ENCODE results near the gene LMLN.

The LMLN gene

GRCh38 chr3:198017090-198017489, 57.1 kb downstream of the LMLN start:
- H3K9ac ChIP-seq (ENCODE audit: low read length): no peak overlapping the region
- no peaks in the 10 kb centered on the region for H3K36me3 ChIP-seq (ENCODE audit: control insufficient read depth, insufficient read depth, low read length)

DNA sequence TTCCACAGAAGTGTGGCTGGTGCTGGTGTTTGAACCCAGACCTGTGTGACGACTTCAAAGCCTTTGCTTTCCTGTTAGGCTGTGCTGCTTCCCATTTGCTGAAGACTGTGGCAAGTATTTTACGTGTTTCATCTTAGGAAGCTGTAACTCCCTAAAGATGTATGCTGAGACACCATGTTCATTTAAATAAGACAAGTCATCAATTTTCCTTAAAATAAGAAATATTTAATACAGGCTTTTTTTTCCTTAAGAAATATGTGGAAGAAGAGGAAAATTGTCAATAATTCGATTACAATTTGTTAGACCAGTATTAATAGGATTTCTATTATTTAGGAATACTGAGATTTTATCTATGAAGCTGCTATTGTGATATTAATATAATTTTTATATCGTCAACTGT, 58.4 kb downstream of the LMLN start:
- H3K4me1 ChIP-seq (ENCODE audit: control insufficient read depth, insufficient read depth, low read length): no peaks in the 10 kb centered on the region
- H3K27me3 ChIP-seq (ENCODE audit: control insufficient read depth, insufficient read depth, low read length): no peaks in the 10 kb centered on the region
- H3K27ac ChIP-seq (ENCODE audit: low read depth, low read length): no peak overlapping the region
- no peaks in the 10 kb centered on the region for H3K36me3 ChIP-seq (ENCODE audit: control insufficient read depth, insufficient read depth, low read length)
- no peak overlapping the region for H3K9ac ChIP-seq (ENCODE audit: low read length)
- no peak overlapping the region for H3K4me3 ChIP-seq (ENCODE audit: low read length)

More at GRCh38 chr3:198017090-198017489, 57.1 kb downstream of the LMLN start:
- Histone ChIP-seq H3K27ac (ENCODE audit: low read depth, low read length) (no peak overlapping the region), H3K4me3 (ENCODE audit: low read length) (no peak overlapping the region), H3K27me3 (ENCODE audit: control insufficient read depth, insufficient read depth, low read length) (no peaks in the 10 kb centered on the region), H3K4me1 (ENCODE audit: control insufficient read depth, insufficient read depth, low read length) (no peaks in the 10 kb centered on the region)

- no peaks in the 10 kb centered on the region for H3K4me1 ChIP-seq (ENCODE audit: control insufficient read depth, insufficient read depth, low read length)
- no peak overlapping the region for H3K27ac ChIP-seq (ENCODE audit: low read depth, low read length)
- H3K36me3 ChIP-seq (ENCODE audit: control insufficient read depth, insufficient read depth, low read length): no peaks in the 10 kb centered on the region
- no peaks in the 10 kb centered on the region for H3K27me3 ChIP-seq (ENCODE audit: control insufficient read depth, insufficient read depth, low read length)
- no peak overlapping the region for H3K4me3 ChIP-seq (ENCODE audit: low read length)
- no peak overlapping the region for H3K9ac ChIP-seq (ENCODE audit: low read length)
Measured at GRCh38 chr3:198019115-198019514, 59.1 kb downstream of the LMLN start.

DNA sequence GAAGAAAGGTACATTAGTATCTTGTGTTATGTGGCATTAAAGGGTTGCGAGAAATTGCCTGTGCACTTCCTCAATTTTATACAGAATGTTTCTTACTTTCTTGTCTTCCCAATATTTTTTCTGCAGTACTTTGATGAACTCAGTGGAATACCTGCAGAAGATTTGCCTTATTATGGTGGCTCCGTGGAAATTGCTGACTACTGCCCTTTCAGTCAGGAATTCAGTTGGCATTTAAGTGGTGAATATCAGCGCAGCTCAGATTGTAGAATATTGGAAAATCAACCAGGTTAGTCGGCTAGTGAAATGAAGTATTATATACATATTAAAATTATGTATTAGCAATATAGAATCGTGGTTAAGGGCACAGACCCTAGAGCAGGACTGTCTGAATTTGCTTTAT, 61.3 kb downstream of the LMLN start:
- no peak overlapping the region for H3K27ac ChIP-seq (ENCODE audit: low read depth, low read length)
- no peak overlapping the region for H3K4me3 ChIP-seq (ENCODE audit: low read length)
- no peaks in the 10 kb centered on the region for H3K4me1 ChIP-seq (ENCODE audit: control insufficient read depth, insufficient read depth, low read length)
- H3K9ac ChIP-seq (ENCODE audit: low read length): no peak overlapping the region
- no peaks in the 10 kb centered on the region for H3K36me3 ChIP-seq (ENCODE audit: control insufficient read depth, insufficient read depth, low read length)
- no peaks in the 10 kb centered on the region for H3K27me3 ChIP-seq (ENCODE audit: control insufficient read depth, insufficient read depth, low read length)

DNA sequence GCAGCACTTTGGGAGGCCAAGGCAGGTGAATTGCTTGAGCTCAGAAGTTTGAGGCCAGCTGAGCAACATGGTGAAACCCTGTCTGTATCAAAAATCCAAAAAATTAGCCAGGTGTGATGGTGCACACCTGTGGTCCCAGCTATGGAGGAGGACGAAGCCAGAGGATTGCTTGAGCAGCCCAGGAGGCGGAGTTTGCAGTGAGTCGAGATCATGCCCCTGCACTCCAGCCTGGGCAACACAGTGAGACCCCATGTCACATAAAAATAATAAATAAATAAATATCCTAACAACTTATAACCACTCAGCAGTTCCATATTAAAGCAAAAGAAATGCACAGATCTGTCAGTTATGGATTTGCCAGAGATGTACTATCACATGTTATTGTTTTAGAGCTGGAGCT, 62.6 kb downstream of the LMLN start:
- no peak overlapping the region for H3K9ac ChIP-seq (ENCODE audit: low read length)
- no peaks in the 10 kb centered on the region for H3K4me1 ChIP-seq (ENCODE audit: control insufficient read depth, insufficient read depth, low read length)
- H3K27me3 ChIP-seq (ENCODE audit: control insufficient read depth, insufficient read depth, low read length): no peaks in the 10 kb centered on the region
- H3K27ac ChIP-seq (ENCODE audit: low read depth, low read length): no peak overlapping the region
- H3K4me3 ChIP-seq (ENCODE audit: low read length): no peak overlapping the region
- H3K36me3 ChIP-seq (ENCODE audit: control insufficient read depth, insufficient read depth, low read length): no peaks in the 10 kb centered on the region

GRCh38 chr3:198025644-198026043, 65.6 kb downstream of the LMLN start:
- Histone ChIP-seq H3K4me3 (ENCODE audit: low read length) (no peak overlapping the region), H3K4me1 (ENCODE audit: control insufficient read depth, insufficient read depth, low read length) (no peaks in the 10 kb centered on the region), H3K36me3 (ENCODE audit: control insufficient read depth, insufficient read depth, low read length) (no peaks in the 10 kb centered on the region), H3K27ac (ENCODE audit: low read depth, low read length) (no peak overlapping the region), H3K27me3 (ENCODE audit: control insufficient read depth, insufficient read depth, low read length) (no peaks in the 10 kb centered on the region), H3K9ac (ENCODE audit: low read length) (no peak overlapping the region)

- H3K4me1 ChIP-seq (ENCODE audit: control insufficient read depth, insufficient read depth, low read length): no peaks in the 10 kb centered on the region
Measured at GRCh38 chr3:198026620-198027019, 66.6 kb downstream of the LMLN start.

GRCh38 chr3:198027045-198027798, 67.2 kb downstream of the LMLN start:
- Histone ChIP-seq H3K27me3 (ENCODE audit: control insufficient read depth, insufficient read depth, low read length) (no peaks in the 10 kb centered on the region), H3K4me3 (ENCODE audit: low read length) (no peak overlapping the region), H3K27ac (ENCODE audit: low read depth, low read length) (no peak overlapping the region), H3K36me3 (ENCODE audit: control insufficient read depth, insufficient read depth, low read length) (no peaks in the 10 kb centered on the region), H3K9ac (ENCODE audit: low read length) (no peak overlapping the region), H3K4me1 (ENCODE audit: control insufficient read depth, insufficient read depth, low read length) (no peaks in the 10 kb centered on the region)

More at GRCh38 chr3:198026620-198027019, 66.6 kb downstream of the LMLN start:
- no peak overlapping the region for H3K9ac ChIP-seq (ENCODE audit: low read length)
- H3K36me3 ChIP-seq (ENCODE audit: control insufficient read depth, insufficient read depth, low read length): no peaks in the 10 kb centered on the region
- H3K4me3 ChIP-seq (ENCODE audit: low read length): no peak overlapping the region
- H3K27ac ChIP-seq (ENCODE audit: low read depth, low read length): no peak overlapping the region
- H3K27me3 ChIP-seq (ENCODE audit: control insufficient read depth, insufficient read depth, low read length): no peaks in the 10 kb centered on the region

DNA sequence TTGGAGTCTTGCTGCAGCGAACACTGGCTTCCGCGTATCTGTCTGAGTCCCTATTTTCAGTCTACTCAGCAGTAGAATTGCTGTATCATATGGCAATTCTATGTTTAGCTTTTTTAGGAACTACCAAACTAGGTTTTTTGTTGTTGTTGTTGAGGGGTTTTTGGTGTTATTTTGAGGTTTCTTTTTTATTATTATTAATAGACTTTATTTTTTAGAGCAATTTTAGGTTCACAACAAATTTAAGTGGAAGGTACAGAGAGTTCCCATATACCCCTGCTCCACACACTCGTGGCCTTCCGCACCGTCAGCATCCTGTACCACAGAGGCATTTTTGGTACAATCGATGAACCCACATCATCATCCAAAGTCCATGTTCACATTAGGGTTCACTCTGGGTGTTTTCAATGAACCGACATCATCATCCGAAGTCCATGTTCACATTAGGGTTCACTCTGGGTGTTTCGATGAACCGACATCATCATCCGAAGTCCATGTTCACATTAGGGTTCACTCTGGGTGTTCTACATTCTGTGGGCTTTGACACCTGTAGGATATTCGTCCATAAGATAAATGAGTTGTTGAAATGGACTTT, 67.9 kb downstream of the LMLN start:
- Histone ChIP-seq H3K27me3 (ENCODE audit: control insufficient read depth, insufficient read depth, low read length) (no peaks in the 10 kb centered on the region), H3K4me3 (ENCODE audit: low read length) (no peak overlapping the region), H3K4me1 (ENCODE audit: control insufficient read depth, insufficient read depth, low read length) (no peaks in the 10 kb centered on the region), H3K27ac (ENCODE audit: low read depth, low read length) (no peak overlapping the region), H3K36me3 (ENCODE audit: control insufficient read depth, insufficient read depth, low read length) (no peaks in the 10 kb centered on the region), H3K9ac (ENCODE audit: low read length) (no peak overlapping the region)

DNA sequence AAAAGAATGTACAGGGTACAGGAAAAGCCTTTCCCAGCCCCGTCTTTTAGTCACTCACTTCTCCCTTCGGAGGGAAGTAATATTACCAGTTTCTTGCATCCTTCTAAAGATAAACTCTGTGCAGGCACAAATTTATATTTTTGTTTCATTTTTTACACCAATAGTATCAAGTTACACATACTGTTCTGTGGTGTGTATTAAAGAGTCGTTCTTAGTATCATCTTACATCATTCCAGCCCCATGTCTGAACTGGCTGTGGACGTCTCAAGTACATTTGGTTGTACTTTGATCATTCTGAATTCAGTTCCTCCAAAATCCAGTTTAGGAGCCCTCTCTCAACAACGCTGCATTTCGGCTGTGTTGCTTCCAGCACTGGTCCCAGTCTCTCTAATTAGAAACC, 68.7 kb downstream of the LMLN start:
- Histone ChIP-seq H3K27ac (ENCODE audit: low read depth, low read length) (no peak overlapping the region), H3K36me3 (ENCODE audit: control insufficient read depth, insufficient read depth, low read length) (no peaks in the 10 kb centered on the region), H3K4me1 (ENCODE audit: control insufficient read depth, insufficient read depth, low read length) (no peaks in the 10 kb centered on the region), H3K27me3 (ENCODE audit: control insufficient read depth, insufficient read depth, low read length) (no peaks in the 10 kb centered on the region), H3K4me3 (ENCODE audit: low read length) (no peak overlapping the region), H3K9ac (ENCODE audit: low read length) (no peak overlapping the region)

DNA sequence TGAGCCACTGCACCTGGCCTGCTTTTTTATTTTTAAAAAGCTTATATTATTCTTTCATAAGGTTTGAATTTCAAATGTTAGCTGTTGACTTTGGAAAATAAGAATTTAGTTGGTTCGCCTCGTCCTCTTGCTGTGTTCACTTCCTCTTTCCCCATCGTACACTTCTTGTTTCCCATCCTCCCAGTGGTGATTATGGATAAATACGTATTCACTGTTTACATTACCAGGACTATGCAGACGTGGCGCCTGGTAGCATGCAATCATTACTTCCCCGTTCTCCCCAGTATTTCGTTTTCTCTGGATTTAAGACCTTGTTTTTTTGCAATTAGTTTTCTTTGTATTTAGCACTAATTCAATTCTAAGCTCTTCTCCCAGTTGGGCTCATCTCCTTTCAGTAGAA, 70.1 kb downstream of the LMLN start:
- H3K27ac ChIP-seq (ENCODE audit: low read depth, low read length): no peak overlapping the region
- H3K27me3 ChIP-seq (ENCODE audit: control insufficient read depth, insufficient read depth, low read length): no peaks in the 10 kb centered on the region
- no peak overlapping the region for H3K4me3 ChIP-seq (ENCODE audit: low read length)
- H3K36me3 ChIP-seq (ENCODE audit: control insufficient read depth, insufficient read depth, low read length): no peaks in the 10 kb centered on the region
- no peaks in the 10 kb centered on the region for H3K4me1 ChIP-seq (ENCODE audit: control insufficient read depth, insufficient read depth, low read length)
- H3K9ac ChIP-seq (ENCODE audit: low read length): no peak overlapping the region

DNA sequence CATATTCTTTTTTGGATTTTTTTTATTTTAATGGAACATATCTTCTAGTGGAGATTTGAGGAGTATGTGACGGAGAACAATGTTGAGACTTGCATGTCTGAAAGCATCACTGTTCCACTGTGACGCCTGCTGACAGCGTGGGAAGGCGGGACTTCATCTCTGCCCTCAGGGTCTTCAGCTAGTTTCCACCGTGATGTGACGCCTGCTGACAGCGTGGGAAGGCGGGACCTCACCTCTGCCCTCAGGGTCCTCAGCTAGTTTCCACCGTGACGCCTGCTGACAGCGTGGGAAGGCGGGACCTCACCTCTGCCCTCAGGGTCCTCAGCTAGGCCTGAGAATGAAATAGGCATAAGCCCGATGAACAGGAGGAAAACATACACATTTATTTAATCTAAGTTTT, 70.7 kb downstream of the LMLN start:
- no peak overlapping the region for H3K27ac ChIP-seq (ENCODE audit: low read depth, low read length)
- H3K4me3 ChIP-seq (ENCODE audit: low read length): no peak overlapping the region
- H3K9ac ChIP-seq (ENCODE audit: low read length): no peak overlapping the region
- H3K27me3 ChIP-seq (ENCODE audit: control insufficient read depth, insufficient read depth, low read length): no peaks in the 10 kb centered on the region
- H3K36me3 ChIP-seq (ENCODE audit: control insufficient read depth, insufficient read depth, low read length): no peaks in the 10 kb centered on the region
- no peaks in the 10 kb centered on the region for H3K4me1 ChIP-seq (ENCODE audit: control insufficient read depth, insufficient read depth, low read length)
